Tibial nerve (tissue), 4 donors: Measurements from ENCODE around the gene TRAK1.

Experiments used
- CTCF ChIP-seq, 5 experiments: fragments of 200-600 bp in 3 of 5; fragments of 450-650 bp in 2 of 5; sonication (generic) in 3 of 5; IDR thresholded peaks; one replicate each; pipeline ENCODE4 v1.5.1; 2016 to 2019; ENCODE audit warnings: antibody characterized with exemption in 5 of 5, mild to moderate bottlenecking in 3 of 5, moderate library complexity in 2 of 5
- EP300 ChIP-seq, 2 donors: sonication (generic); formaldehyde crosslinking; IDR thresholded peaks; one replicate each; pipeline ENCODE4 v1.6.1; 2017; ENCODE audit warnings: antibody characterized with exemption in 2 of 2, mild to moderate bottlenecking in 1 of 2
- POLR2A ChIP-seq, 2 donors: fragments of 450-650 bp; IDR thresholded peaks; one replicate each; pipeline ENCODE4 v1.6.1; 2017; ENCODE audit warnings: antibody characterized with exemption in 2 of 2, mild to moderate bottlenecking in 2 of 2, moderate library complexity in 2 of 2

GRCh38 chr3:42270561-42270960, 179.4 kb downstream of the TRAK1 start:
- no peak for TF ChIP-seq EP300 (IDR thresholded peaks at IDR 0.05)
- TF ChIP-seq CTCF (IDR thresholded peaks at IDR 0.05) = no peak
- TF ChIP-seq POLR2A (IDR thresholded peaks at IDR 0.05) = no peak
